AG08395 (cell line): ENCODE results near the gene OBSL1.

Source experiments
- DNase-seq: peaks from one replicate; pipeline ENCODE4 v3.0.0; 2012; ENCODE audit warnings: mixed read lengths, low spot score

Gene OBSL1

DNA sequence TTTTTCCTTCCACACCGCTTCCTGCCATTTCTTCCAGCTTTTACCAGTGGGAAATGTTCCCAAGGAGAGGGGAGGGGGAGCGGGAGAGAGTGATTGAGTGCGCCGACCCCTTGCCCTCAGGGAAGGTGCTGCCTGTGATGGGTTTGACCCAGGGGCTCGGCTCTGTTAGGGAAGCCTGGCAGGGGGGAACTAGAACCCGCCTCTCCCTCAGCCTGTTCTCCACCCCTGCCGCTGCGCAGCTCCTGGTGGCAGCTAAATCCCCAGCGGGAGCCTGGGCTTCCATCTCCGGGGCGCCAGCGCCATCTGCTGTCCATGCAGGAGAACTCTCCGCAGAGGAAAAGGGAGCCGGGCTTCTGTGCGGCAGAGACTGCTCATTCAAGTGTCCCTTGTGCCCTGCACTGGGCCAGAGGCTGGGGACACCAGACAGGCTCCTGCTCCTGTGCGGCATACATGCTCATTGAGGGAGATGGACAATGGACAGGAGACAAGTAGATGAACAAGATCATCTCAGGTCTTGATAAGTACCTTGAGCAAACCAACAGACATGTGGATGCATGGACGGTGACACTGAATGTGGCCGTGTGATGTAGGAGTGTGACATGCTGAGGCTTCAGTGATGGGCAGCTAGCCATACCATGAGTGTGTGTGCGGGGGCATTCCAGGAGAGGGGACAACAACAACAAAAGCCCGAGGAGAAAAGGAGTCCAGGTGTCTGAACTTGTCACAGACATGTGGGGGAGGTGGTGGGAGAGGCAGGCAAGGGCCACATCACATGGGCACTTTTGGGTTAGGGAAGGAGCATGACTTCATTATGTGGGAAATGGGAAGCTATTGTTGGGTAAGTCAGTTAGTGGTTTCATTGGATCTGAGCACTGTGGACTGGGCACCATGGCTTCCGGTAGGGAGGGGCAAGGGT is 41.0 kb downstream of the OBSL1 start:
- peak; percentile 95 for DNase-seq

DNA sequence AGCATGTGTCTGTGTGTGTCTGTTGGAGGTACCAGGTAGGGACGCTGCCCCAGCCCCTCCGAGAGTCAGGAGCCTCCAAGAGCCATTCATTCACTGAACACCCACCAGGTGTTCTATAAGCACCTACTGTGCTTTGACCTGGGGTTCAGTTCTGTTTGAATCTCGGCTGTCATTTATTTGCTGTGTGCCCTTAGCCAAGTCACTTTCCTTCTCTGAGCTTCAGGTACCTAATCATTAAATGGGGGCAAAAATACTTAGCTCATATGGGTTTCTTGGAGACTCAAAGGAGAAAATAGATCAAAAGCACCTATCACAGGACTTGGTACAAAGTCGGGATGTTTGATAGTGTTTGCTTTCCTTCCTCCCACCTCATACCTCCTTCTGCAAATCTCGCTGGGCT is 43.9 kb downstream of the OBSL1 start:
- no peak for DNase-seq

DNA sequence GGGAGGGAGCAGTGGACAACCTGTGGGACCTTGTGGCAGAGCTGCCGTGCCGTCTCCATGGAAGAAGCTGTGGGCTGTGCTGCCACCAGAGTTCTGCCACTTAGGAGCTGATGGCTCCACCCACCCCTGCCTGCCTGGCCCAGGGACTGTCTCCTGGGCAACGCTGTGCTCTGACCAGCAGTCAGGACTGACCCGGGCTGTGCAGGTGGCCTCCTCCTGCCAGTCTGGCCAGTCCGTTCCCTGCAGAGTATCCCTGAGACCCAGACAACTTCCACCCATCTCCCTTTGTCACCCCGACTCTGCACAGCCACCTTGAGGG is 44.3 kb downstream of the OBSL1 start:
- no peak for DNase-seq

DNA sequence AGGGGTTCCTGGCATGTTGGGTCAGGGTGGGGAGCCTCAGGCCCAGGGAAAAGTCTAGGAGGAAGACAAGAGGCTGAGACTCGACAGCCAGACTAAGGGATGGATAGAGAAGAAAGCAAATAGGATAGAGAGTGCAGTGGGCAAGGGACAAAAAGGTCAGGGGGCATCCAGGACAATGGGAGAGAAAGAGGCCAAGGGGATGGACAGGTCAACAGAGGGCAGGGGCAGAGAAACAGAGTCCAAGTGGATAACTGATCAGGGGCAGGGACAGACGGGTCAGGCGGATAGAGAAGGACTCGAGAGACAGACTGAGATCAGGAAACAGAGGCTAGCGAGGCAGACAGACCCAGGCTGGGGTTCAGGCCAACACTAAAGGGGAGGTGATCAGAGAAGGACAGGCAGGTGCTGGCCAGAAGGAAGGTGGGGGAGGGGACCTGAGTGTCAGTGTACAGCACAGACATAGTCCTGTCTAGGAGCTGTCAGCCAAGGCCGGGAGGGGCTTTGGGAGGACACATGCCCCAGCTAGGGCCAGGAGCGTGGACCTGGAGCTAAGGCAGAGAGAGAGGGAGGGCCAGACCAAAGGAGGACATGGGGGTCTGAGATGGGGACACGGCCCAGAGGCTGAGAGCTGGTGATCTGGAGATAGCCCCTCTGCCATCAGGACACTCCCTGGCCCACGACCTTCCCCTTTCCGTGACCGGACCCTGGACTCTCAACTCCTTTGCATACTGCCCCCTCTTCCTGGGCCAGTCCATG is 44.8 kb downstream of the OBSL1 start:
- DNase-seq, result no peak

DNA sequence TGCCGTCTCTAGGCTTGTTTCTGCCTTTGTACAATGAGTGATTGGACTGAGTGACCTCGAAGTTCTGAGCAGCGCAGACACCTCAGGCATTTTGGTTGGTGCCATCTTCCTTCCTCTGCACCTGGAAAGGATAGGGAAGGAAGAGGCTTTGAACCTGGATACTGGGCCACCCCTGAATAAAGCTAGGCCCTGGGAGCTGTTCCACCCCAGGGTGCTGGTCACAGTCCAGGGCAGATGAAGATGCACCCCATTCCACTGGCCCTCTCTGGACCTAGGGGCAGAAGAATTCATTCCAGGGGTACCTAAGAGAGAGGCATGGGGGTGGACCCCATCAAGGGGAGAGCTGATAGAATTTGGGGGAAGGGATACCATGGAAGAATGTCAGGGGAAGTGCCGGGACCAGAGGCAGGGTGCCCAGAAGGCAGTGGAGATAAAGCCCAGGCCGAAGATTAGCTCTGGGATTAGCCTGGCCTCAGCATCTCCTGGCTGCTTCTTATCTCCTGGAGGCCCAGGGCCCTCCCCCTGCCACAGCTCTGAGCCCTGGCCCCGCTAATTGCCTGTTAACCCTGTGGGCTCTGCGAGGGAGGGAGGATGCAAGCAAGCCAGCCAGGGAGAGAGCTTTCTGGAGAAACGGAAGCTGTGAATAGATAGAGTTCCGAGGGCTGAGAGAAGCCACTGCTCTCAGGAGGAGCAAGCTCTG is 45.7 kb downstream of the OBSL1 start:
- DNase-seq, result no peak

DNA sequence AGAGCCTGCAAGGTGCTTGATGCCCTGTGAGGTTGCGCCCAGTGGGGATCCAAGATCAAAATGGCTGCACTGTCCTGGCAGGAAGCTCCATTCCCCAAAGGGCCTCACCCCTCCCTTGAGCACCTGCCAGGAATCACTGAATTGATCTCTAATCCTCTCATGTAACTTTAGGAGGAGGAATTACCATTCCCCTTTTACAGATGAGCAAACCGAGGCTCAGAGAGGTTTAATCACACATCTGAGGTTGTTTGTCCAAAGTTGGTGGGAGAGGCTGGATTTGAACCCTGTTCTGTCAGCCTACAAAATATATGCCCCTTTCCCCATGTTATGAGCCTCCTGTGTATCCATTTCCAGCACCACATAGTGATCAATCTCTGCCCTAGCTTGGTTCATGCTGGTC is 46.5 kb downstream of the OBSL1 start:
- DNase-seq, result no peak

DNA sequence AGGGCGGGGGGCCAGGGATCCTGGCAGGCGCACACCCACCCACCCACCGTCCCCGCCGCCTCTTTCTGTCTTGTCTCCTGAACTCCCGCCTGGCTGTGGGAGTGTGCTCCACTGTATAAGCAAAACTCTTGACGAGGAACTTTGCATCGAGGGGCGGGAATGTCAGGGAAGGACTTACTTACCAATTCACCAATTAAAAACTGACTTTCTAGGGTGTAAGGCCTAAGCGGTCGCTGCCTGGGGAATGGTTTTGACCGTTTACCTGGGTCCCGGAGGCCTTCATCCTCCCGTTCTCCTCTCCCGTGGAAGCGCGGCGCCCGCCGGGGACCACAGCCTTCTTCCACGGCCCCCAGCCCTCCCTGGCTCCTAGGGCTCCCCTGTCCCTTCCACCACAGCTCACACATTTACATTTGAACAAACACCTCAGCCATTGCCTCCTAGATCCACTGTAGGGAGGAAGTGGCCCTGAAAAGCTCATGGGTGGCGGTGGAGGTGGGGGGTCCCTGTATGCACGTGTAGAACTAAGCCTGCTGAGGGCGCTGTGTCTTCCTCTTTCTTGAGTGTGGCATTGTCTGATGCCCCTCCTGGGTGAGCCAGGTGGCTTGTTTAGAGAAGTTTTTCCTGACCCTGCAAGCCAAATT is 48.2 kb downstream of the OBSL1 start:
- no peak for DNase-seq

DNA sequence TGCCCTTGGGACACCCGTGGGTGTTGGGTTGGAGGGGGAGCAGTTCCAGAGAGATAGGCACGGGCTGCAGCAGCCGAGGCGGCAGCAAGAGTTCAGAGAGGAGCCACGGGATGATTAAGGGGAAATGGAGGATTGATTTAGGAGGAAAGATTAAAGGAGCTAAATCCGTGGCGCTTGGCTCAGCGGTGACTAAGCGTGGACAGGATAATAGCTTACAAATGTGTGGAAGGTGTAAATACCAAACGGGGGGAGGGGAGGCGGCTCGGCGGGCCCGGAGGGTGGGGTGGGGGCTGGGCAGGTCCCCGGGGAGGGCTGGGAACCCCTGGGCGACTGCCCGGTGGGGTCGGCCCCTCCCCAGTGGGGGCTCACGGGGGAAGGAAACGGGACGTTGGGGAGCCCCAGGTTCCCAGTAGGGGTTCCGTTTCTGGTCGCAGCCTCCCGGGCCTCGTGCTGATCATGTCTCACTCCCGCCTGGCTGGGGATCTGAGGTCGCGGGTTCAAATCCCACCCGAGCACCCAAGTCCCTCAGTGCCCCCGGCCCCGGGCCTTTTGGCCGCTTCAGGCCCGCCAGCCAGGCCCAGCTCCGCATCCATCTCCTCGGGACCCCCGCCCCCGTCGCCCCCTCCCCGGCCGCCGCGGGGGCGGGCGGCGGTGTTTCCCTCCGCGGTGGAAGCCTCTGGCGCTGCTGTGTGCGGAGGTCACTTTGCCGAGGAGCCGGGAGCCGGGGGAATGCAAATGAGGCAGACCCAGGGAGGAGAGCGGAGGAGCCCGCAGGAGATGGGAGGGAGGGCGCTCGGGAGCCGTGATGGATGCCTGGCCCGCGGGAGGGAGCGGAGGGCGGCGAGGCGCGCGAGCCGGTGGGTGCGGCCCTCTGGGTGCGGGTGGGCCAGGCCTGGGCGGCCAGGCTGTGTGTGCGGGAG is 49.0 kb downstream of the OBSL1 start:
- DNase-seq, result peak; percentile 84

DNA sequence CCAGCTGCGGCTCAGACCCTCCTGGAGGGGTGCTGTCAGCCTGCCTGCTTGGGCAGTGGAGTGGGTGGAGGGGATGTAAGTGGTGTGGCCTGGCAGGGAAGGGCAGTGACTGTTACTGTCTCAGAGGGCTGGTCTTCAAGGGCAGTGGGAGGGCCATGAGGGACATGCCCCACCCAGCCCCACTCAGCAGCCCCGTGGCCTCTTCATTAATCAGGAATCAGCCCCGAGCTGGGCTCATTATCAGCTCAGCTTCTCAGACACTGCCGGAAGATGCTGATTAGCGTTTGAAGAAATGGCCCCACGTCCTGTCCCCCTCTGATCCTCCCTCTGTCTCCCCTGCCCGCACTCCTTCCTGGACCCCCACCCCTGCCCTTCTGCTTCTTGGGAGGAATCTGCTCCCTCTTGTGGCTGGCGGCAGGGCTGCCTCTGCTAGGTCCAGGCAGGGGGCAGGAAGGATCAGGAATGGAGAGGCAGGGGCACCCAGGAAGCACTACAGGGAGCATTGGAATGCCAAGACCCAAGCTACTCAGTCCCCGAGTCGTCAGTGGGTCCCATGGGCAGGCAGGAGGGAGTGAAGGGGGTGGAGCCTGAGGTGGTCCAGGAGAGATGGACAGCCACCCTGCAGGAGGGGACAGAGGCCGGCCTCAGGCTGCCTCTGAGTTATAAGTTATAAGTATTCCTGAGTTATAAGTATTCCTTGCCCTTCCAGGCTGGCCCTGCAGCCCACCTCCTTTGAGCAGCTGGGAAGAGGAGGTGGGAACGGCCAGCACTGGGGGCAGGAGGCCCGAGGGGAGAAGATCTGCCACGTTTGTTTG is 50.1 kb downstream of the OBSL1 start:
- peak; percentile 85 for DNase-seq

DNA sequence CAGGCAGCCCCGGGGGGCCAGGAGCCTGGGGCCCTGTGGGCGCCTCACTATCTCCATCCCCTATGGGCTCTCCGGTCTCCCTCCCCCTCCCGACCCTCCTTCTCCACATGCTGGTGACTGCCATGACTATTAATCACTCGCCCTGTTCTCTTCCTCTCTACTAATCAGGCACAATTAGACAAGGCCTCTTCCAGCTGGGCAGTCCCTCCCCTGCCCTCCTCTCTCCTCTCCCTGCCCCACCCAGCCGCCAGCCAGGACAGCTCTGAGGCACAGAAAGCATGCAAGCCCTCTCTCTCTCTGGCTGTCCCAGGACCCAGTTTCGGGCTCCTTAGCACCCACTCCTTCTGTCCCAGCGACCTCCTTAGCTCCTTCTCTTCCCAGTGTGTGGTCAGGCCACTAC is 51.3 kb downstream of the OBSL1 start:
- no peak for DNase-seq

DNA sequence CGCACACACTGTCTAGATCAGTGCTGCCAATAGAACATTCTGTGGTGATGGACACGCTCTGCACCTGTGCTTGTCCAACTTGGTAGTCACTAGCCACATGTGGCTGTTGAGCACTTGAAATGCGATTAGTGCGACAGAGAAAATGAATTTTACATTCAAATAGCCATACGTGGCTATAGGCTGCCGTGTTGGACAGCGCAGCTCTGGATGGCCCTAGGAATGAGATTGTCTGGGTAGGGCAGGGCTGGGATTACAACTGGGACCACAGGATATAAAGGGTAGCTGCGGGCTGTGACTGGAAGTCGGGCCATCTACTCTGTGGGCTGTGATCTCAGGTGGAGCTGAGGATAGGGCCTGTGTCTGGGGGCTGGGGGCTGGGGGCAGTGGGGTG is 51.8 kb downstream of the OBSL1 start:
- DNase-seq, result no peak

DNA sequence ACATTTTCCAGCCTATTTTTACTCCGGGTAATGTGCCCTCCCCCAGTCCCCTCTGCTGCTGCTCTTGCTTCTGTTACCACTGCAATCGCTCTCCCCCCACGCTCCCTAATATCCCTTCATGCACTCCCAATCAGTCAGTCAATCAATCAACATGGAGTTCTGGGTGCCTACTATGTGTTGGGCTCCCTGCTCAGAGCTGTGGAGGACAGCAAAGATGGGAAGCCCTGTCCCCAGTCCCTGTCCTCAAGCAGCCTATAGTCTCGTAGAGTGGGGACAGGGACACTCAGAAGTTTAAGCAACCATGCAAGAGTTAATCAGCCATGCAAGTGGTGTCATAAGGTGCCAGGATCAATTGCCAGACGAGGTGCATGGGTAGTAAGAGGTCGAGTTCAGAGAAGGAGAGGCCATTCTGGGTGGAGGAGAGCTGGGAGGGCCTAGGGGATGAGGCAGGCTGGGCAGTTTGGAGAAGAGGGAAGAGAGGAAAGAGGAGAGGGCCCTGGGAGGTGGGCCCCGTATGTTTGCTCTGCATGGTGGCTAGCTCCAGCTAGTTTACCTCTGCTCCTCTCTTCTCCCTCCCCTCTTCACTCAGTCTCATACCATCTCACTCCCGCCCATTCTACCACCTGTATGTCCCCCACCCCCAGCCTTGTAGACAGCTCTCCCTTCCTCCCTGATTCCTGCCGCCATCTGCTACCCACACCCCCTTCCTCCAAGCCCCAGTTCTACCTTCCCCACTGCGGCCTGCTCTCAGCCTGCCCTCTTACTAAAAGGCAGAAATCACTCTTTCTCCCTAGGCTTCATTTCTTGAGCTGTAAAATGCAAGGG is 53.2 kb downstream of the OBSL1 start:
- no peak for DNase-seq

DNA sequence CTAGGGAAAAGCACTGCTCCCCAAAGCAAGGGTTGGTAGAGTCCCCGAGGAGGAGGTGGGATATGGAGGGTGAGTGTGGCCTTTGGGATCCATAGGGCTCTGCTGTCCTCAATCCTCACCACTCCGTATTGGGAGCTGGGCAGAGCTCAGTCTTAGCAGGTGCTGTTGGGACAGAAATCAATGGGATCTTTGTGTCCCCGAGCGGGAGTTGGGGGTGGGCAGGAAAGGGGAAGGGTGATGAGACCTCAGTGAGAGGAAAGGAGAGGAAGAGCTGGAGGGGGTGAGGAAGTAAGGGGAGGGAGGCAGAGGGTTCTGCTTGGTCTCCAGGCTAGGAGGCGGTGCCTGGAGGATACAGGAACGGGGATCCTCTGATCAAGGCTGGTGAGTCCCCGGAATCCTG is 54.5 kb downstream of the OBSL1 start:
- no peak for DNase-seq

DNA sequence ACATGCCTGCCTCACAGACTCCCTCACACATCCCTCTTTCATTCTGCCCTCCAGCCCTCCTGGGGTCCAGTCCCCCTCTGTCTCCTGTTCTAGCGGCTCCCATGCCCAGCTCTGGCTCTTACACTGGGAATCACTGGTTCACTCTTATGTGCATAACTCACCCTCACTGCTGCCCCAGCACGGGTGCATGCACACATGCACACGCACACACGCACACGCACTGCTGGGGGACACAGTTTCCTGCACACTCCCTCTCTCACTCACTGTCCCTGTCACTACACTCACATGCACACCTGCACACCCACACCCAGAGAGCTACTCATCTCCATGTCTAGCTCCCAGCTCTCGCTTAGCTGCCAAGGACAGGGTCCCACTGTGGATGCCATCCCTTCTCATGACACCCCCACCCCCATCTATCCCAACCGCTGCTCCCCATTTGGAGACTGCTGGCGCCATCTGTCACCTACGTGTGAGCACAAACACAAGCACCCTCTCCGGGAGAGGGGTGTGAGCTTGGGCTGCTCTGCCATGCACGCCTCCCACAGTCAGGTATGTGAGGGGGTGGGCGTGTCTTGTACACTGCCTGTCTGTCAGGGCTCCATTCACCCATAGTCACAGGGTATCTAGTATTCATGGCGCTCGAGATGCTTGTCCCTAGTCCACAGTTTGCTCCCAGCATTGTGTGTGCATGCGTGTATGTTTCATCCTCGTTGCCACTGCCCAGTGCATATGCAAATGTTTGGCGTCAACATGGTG is 55.3 kb downstream of the OBSL1 start:
- no peak for DNase-seq

DNA sequence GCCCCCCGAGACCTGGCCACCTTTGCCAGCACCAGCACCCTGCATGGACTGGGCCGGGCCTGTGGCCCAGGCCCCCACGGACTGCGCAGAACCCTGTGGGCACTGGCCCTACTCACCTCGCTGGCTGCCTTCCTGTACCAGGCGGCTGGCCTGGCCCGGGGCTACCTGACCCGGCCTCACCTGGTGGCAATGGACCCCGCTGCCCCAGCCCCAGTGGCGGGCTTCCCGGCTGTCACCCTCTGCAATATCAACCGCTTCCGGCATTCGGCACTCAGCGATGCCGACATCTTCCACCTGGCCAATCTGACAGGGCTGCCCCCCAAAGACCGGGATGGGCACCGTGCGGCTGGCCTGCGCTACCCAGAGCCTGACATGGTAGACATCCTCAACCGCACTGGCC is 56.5 kb downstream of the OBSL1 start:
- no peak for DNase-seq

DNA sequence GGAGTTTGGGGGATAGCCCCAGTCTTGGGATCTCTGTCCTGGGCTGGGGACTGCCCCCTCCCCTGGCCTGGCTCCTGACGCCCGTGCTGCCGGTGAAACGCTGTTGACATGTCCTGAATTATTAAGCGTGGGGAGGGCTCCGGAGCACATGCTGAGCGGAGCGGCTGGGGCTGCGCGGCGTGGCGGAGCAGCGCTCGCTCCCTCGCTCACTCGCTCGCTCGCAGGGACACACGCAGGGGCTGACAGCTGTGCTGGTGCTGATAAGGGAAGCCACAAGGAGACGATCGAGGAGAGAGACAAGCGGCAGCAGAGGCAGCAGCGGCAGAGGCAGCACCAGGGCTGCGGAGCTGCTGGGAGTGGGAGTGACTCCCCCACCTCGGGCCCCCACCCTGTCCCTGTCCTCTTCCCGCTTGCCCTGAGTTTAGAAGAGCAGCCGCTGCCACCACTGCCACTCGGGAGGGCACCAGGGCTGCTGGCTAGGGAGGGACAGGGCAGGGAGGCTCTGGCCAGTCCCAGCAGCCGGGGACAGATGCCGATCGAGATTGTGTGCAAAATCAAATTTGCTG is 57.1 kb downstream of the OBSL1 start, which contains the start of gene ASIC4:
TSS of gene ASIC4 (plus strand) at position 287 of the 566 bp plus-strand sequence. CDS start at position 530, 243 bp downstream.
- DNase-seq, result peak; percentile 31

DNA sequence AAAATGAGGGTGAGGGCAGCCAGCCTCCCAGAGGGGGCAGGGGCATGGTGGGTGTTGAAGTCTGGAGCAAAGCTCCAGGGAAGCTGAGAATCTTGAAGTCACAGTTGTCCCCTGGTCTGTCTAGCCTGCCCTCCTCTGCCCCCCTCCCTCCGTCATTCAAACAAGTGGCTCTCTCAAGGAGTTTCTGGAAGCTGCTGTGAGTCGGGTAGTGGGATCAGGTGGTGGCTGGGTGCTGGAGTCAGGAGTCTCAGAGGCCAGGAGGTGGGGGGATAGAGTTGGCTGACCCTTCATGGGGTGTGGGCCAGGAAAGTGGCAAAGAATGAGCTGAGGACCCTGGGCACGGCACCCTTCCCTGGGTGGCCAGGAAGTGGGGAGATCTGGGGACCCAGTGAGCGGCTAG is 57.6 kb downstream of the OBSL1 start:
- DNase-seq, result no peak

DNA sequence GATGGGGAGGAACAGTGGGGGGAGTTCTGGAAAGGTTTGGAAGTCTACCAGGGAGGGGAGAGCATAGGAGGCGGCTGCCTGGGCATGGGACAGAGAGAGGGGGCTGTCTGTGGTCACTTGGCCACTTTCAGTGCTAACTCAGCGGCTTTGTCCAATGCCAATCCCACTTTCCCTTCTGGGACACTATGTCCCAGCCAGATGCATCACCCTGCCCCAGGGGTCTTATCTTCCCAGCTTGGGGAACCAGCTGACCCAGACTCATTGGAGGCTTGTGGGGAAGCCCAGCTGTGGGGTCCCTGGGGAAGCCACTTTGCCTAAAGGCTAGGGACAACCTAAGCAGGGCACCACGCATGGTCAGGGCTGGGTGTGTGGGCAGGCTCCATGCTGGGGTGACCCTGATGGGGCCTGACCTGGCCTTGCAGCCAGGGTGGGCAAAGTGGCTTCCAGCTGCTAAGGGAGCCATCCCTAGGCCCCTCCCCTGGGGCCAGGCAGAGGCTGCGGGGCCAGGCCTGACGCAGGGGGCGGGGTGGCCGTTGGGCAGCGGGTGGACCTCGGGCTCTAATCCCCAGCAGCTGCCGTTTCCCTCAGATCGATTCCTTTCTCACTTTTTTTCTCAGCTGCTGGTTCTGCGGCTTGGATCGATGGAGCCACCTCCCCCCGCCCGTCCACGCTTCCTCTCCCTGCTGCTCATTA is 58.7 kb downstream of the OBSL1 start:
- DNase-seq, result no peak
